T-helper 2 cell treated with Interferon-gamma antibody and Interleukin-4, amounts not matched to agents 100 ng/mL and 5 ng/mL, for 36 hours (primary cell): ENCODE measurements around the gene TPRG1L. TPM values are rescaled to one million over a fixed set of nuclear protein-coding genes. Genes with fewer than 3 reads are reported as not detected.

Experiments
- intact Hi-C: fragments of 100-400 bp; cut with micrococcal nuclease; formaldehyde crosslinking; loops from one replicate; pipeline ENCODE4 v1.15.1; 2023
- total RNA-seq: library from RNA; stranded (reverse); gene quantifications from 2 replicates; pipeline ENCODE4 v1.2.3, GENCODE V29; 2022

TPRG1L gene
- total RNA-seq, 1 donor from 2014 or later: 11.0 TPM

GRCh38 chr1:3659093-3659492 lies 34.3 kb downstream of the TPRG1L start:
- intact Hi-C loops: loop anchor here (10.0 kb wide), 1 partner anchor 116 kb away; the partner anchor contains the start of gene SMIM1

- intact Hi-C loops: no loop called here
Measured at GRCh38 chr1:3660704-3661103, 35.9 kb downstream of the TPRG1L start.

- intact Hi-C loops: no loop called here
Measured at GRCh38 chr1:3661631-3662030, 36.8 kb downstream of the TPRG1L start.

- intact Hi-C loops: no loop called here
Measured at GRCh38 chr1:3662080-3662671, 37.4 kb downstream of the TPRG1L start.

GRCh38 chr1:3663999-3664699 lies 39.3 kb downstream of the TPRG1L start:
- intact Hi-C loops: no loop called here

DNA sequence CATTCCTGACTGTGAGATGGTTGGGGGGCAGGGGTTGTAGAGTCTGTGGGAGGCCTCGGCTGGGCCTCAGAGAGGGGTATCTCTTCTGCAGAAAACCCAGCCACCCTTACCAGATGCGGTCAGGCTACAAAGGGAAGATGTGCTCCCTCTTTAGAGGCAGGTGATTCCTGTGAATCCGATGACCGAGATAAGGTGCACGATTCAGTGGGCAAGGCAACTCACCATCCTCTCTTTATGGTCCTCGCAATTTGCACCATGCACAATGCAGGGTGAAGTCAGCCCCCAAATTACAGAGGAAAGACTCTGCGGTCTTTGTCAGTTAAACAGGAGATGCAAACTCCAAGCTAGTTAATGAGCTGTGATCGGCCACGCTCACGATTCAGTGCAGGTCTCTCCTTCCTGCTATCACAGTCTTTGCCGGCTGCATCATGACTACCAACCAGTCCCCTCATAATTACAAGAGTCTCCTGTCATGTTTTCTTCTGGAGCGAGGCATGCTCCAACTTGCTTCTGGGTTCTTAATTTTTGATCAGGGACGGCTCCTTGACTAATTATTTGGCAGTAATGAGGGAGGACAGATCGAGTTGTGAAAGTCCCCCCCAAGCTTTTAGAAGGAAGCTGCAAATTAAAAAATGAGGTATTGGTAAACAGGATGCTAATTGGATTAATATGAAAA lies 40.0 kb downstream of the TPRG1L start:
- intact Hi-C loops: no loop called here

GRCh38 chr1:3668148-3668547 lies 43.3 kb downstream of the TPRG1L start:
- intact Hi-C loops: no loop called here

DNA sequence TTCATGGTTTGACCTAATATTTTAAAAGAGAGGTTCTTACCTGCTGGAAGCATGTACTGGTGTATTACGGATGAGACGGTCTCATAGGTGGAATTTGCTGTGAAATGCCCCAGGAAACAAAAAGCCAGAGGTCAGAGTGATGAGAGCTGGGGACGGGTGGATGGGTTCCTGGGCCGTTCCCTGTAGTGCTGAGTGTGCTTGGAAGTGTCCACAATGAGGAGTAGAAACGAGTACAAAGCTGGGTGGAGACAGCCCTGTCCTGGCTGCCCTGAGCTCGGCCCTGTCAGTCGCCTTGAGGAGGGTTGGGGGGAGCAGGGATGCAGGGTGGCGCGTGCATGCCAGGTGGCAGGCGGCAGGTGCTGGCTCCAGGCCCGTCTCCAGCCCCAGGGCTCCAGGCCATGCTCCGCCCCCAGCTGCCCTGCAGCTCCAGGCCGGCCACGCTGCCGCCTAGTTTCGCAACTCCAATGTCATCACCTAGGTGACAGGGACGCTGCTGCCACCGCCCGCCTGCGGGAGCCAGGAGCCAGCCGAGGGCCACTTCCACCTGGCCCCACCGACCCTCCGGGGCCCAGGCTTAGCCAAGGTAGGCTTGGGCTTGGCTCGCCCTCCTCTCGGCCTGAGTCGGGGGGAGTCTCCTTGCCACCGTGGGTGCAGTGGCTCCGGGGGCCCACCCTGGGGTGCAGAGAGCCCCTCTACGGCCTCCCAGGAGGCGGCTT lies 43.9 kb downstream of the TPRG1L start:
- intact Hi-C loops: no loop called here

- intact Hi-C loops: no loop called here
Measured at GRCh38 chr1:3669421-3669821, 44.6 kb downstream of the TPRG1L start.

GRCh38 chr1:3669971-3670431 lies 45.2 kb downstream of the TPRG1L start:
- intact Hi-C loops: no loop called here

- intact Hi-C loops: no loop called here
Measured at GRCh38 chr1:3670823-3671265, 46.0 kb downstream of the TPRG1L start.

DNA sequence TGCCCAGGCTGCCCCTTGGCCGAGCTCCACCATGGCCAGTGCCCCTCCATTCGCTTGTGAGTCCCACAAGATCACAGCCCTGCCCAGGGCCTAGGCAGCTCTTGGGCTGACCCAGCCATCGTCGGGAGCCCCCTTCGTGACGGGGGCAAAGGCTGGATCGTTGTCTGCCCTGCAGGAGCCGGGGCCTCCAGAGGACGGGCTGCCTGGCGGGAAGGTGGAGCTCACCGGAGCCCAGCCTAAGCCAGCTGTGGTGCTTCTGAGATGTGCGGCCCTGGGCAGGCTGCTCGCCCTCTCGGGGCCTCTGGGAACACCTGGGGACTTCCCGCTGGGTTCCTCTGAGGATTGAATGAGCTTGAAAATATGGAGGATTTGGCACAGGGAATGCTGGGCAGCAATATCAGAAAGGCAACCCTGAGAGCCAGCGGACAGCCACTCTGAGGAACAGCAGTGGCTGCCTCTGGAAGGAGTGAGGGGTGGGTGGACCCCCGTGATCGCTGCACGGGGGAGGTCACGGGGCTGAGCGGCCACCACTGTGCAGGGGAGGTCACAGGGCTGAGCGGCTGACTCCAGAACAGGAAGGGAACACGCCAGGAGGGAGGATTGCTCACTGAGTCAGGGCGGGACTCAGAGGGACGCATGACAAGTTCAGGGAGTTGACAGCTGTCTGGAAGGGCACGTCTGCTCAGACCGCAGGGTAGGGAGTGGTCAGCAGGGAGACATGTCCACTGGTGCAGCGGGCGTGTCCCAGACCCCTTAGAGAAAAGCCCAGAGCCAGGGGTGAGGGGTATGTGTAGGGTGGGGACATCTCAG lies 46.8 kb downstream of the TPRG1L start:
- intact Hi-C loops: no loop called here

GRCh38 chr1:3672231-3672970 lies 47.6 kb downstream of the TPRG1L start:
- intact Hi-C loops: no loop called here

- intact Hi-C loops: no loop called here
Measured at GRCh38 chr1:3672971-3673361, 48.2 kb downstream of the TPRG1L start.

DNA sequence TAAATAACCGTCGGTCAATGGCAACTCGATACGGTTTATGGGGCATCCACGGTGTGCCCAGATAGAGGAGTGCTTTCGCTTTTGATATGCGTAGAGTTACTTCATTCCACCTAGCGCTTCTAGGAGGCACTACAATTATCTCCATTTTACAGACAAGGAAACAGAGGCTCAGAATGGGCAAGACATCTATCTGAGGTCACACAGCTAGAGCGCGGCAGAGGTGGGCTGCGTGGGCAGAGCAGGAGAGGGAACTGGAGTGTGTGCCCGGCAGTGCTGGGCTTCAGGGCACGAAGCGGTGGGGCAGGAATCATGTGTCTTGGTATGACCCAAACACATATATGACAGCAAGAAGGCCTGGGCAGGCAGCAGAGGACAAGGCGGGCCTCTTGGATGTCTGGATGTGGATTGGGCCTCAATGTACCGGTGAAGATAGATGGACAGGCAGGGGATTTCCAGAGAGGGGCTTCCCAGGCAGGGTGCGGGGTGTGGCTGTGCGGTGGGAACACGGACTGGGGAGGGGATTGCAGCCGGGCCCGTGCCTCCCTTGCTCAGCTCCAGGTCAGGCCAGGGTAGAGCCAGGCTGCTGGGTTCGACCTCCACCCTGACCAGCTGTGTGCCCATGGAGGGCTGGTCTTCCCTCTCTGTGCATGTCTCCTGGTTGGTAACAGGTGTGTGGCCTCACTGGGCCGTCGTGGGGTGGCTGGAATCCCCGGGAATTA lies 48.7 kb downstream of the TPRG1L start:
- intact Hi-C loops: no loop called here

DNA sequence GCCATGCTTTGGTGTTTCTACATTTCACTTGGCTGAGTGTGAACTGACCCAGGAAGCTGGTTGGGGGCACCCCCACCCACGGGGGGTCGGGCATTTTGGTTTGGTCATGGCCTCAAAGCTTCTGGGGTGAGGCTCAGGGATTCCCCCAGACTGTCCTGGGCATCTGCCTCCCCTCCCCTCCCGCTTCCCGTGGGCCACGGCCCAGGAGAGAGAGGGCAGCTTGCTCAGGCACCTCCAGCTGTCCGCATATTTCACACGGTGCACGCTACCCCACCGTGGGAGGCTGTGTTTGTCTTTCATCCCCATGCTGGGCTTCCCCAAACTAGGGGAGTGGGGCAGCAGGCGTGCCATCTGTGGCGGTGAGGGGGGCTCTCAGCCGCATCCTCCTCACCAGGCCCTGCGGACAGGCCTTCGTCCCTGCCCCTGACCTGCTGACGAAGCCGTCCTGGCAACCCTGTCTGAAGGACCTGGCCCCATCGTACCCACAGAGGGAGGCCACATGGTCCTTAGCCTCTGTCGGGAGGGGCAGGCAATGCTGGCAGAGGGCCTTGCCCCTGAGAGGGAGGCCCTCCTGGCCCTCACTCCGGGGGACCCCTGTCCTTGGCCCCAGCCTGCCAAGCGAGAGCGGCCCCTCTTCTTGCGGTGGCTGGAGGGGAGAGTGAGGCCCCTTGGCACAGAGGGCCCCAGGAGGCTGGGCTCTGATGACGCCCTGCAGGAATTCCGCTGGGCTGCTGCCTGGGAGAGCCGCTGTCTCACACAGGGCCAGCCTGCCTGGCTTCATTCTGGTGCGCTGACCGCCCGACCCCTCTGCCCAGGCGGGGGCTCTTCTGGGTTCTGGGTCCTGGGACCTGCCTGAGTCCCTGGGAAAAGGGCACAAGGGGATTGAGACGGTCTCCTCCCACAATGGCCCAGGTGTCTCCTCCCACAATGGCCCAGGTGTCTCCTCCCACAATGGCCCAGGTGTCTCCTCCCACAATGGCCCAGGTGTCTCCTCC lies 49.6 kb downstream of the TPRG1L start:
- intact Hi-C loops: no loop called here

GRCh38 chr1:3675436-3675835 lies 50.6 kb downstream of the TPRG1L start:
- intact Hi-C loops: no loop called here
